ENCODE results near the gene TRMT10B.
"Not testable (repeated sequence)": the region's sequence is repeated elsewhere in the genome, so short reads cannot be mapped to it uniquely, and the experiment has no call there.

Gene TRMT10B

DNA sequence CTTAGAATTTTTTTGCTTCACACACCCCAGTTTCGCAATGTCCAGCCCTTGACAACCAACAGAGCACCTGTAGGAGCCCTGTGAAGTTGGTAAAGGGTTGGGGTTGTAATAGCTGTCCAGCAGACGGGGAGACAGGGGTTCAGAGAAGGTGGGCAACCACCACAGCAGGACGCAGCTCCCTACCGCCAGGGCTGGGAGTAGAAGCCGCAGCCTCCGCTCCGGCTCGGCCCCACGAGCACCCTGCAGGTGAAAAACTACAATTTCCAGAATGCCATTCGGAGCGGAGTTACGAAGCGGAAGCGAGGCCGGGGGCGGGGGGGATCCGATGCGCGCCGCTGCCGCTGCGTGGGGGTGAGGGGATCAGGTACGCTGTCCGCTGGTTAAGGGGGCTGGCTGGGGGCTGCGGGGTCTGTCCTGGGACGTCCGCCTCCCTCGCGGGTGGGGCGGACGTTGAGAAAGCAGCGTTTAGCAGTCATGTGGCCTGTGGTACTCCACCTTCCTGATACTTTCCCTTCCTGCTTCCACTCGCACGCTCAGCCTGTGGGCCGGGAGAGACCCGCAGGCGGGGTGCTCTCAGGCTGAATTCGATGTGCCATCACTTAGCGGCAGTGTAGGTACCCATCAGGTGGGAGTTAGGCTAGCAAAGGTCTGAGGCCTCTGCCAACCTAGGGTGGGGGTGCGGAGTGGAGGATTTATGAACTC is at the start of gene TRMT10B:
TSS of gene TRMT10B (plus strand) at position 317 of the 702 bp plus-strand sequence. CDS start 8,127 bp downstream, outside the sequence.
- peak; percentile 73 for DNase-seq

DNA sequence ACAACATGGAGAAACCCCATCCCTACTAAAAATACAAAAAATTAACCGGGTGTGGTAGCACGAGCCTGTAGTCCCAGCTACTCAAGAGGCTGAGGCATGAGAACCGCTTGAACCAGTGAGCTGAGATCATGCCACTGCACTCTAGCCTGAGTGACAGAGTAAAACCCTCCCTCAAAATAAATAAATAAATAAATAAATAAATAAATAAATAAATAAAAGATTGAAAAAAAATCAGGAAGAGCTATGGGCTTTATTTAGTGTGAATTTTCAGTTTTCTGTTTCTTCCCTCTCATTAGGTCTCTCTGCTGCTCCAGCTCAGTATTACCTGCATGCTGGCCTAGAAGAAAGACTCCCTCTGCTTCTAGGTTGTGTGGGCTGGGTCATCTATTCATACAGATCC is 47.8 kb upstream of the TRMT10B start:
- DNase-seq: no peak

DNA sequence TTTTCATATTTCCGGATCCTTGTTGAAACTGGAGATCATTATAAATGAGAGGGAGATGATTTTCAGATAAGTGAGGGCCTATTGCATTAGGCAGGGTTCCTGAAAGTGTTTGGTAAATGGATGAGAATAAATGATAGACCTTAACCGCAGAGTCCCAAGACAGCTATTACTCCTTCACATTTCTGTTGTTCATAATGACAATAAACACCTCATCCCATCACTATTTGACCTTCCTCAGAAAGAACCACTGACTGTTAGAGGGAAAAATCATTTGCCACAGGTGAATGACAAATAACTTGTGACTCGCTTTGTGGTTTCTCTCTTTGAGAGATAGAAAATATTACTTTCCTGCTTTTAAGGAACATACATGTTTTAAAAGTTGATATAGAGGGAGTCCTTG is 47.3 kb upstream of the TRMT10B start:
- DNase-seq: no peak

GRCh38 chr9:37707748-37708147 is 45.9 kb upstream of the TRMT10B start:
- DNase-seq: no peak

DNA sequence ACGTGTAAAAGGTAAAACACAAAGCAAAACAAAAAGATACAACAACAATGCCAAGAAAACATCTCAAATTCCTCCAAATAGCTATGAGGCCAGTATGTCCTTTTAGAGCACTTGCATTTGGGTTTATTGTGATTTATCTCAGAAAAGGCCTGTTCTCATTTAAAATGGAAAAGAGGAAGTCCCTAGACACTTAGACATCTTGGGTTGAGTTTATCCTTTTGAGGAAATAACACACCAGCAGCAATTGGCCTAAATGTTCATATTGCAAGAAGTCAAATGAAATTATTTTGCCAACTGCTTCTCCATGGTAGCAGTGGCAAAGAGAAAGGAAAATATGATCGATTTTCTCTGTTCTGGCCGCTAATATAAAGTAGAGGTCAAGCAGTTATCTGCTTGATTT is 43.6 kb upstream of the TRMT10B start:
- DNase-seq: no peak

- no peak for DNase-seq
Observed at GRCh38 chr9:37715260-37715659, 38.3 kb upstream of the TRMT10B start.

GRCh38 chr9:37715991-37716505 is 37.6 kb upstream of the TRMT10B start:
- no peak for DNase-seq

DNA sequence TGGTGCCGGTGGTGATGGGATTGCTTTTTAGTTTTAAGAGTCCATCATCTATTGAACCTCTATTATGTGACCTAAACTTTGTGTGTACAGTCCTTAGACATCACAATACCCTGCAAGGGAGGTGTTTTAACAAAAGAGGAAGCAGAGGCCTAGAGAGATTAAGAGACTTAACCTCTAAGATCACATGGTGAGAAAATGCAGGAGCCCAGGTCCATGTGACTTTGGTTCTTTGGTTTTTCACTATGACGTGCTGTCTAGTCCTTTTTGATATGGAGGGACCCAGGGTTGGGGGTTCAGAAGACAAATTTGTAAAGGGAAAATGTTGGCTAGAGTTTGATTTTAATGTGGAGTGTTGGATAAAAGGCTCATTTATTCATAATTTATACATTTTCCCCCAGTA is 34.1 kb upstream of the TRMT10B start:
- no peak for DNase-seq

- DNase-seq: no peak
Observed at GRCh38 chr9:37727013-37727412, 26.6 kb upstream of the TRMT10B start.

DNA sequence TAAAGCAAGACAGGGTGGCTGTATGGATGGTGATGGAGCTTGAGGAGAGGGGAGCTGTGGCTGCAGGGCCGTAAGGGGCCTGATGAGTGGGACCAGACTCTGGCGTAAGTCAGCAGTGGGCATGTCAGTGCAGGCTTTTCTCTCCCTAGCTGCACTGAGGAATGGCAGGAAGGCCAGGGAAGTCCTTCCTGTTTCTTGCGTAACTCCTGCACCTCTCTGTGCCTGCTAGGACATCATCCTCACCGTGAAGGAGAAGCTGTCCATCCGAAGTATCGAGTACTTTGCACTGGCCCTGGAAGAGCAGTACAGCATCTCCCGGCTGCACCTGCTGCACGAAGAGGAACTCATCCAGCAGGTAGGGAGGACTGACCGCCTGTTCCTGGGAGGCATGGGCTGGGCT is 24.1 kb upstream of the TRMT10B start:
- no peak for DNase-seq

DNA sequence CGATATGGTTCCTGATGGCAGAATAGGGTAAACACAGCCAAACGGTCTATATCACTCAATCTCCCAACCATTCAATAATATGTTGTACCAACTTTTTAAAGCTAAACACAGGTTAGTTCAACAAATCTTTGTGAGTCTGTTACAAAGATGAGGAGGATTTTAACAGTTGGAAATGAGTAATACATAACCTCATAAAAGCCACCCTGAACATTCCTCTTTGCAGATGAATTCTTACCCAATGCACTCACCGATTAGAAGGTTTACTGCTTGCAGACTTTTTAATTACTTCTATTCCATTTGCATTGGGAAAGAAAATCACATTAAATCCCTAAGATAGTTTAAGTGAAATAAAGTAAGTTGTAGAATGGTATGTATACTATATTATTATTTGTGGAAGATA is 23.3 kb upstream of the TRMT10B start:
- no peak for DNase-seq

GRCh38 chr9:37730839-37731238 is 22.8 kb upstream of the TRMT10B start:
- DNase-seq: no peak

DNA sequence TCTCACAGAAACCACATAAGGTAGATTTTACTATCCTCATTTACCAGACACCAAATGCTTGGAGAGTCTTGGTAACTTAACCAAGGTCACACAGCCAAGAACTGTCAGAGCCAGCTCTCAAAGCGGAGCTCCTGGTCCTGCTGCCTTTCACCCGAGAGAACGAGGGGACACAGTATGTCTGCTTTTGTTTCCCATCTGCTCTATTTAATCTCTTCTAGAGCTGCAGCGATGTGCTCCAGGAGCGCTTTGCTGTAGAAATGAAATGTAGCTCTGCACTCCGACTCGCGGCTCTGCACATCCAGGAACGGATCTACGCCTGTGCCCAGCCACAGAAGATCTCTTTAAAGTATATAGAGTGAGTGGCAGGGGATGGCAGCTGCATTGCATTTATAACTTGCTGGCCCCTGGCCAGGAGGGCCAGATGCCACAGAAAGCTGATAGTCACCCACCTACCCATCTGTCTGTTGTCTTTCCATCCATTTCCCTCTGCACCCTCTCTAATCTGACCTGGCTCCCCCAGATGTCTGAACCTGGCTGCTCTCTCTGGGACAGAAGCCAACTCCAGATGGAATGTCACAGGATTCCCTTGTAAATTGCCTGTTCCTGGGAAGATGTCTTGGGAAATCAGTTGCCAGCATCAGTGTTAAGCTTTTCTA is 21.4 kb upstream of the TRMT10B start:
- no peak for DNase-seq

GRCh38 chr9:37732952-37733351 is 20.7 kb upstream of the TRMT10B start:
- no peak for DNase-seq

DNA sequence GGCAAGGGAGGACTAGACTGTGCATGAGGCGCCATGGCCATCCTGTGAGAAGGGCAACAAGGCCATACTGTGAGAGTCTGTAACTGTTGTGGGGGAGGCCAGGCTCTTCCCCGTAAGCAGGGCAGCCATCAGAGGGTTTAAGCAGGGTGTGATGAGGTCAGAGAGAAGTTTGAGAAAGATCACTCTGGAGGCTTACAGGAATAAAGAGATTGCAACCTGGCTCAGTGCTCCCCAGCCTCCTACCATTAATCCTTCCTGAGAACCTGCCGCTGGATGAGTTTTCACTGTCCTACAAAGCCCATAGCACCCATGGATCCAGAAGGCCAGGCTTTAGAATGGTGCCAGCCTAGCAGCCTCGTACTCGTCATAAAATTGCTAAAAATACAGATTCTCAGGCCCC is 14.4 kb upstream of the TRMT10B start:
- no peak for DNase-seq

- DNase-seq: no peak
Observed at GRCh38 chr9:37740128-37740527, 13.5 kb upstream of the TRMT10B start.

DNA sequence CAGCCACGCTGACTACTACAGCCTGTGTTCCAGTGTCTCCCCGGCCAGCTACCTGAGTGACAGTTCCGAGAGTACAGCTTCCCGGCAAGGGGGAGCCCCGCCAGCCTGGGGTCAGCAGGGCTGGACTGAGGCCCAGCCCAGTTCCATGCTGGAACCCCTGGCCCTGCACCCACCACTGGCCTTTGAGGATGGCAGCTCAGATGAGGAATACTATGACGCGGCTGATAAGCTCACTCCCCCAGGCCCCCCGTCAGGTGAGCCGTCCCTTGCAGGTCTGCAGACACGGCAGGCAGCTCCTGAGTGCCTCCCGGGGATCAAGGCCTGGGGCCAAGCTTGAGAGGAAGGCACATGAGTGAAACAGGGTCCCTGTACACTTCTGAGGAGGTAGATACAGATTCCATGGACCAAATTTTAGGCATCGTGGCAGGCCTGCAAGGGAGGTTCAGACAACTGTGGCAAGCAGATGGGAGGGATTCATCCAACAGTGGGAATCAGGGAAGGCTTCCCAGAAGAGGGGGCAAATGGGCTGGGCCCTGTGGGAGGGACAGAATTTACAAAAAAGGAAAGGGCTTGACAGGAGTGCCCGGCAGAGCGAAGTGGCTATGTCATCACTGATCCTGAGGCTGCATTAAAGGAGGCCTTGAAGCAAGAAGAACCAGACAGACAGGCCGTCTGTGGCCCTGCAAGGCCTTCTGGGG is 12.8 kb upstream of the TRMT10B start:
- DNase-seq: no peak

GRCh38 chr9:37745970-37746369 is 7.6 kb upstream of the TRMT10B start:
- DNase-seq: no peak

DNA sequence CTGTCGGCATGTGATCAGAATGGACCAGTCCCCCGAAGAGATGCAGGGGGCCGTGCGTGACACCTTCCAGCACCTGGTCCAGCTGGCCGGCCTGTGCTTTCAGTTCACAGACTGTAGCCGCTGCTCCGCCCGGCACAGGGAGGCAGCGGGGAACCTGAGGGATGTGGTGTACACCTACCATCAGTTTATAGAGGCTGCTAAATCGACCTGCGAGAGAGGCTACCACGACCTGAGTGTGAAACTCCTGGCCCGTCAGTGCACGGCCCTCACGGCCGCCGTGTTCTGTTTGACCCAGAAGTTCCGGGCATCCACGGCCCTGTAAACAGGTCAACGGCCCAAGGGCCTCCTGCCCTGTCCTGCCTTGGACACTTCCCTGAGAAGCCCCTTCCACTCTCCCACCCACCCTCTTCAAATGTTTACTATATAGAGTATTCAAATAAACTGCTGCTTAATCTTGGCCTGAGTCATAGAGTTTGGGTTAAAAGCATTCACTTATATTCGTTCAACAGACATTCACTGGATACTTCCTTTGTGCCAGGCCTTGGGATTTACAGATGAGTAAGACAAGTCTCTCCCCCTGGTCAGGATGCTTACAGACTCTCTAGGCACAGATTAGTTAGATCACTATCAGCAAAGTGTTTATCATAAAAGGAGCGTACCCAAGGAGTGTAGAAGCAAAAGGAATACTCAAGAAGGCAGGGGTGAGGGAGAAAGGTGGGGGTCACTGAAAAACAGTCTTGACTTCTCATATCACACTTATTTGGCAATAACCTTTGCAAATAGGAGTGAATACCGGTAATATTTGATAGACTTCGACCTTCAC is 6.9 kb upstream of the TRMT10B start:
- DNase-seq: no peak

DNA sequence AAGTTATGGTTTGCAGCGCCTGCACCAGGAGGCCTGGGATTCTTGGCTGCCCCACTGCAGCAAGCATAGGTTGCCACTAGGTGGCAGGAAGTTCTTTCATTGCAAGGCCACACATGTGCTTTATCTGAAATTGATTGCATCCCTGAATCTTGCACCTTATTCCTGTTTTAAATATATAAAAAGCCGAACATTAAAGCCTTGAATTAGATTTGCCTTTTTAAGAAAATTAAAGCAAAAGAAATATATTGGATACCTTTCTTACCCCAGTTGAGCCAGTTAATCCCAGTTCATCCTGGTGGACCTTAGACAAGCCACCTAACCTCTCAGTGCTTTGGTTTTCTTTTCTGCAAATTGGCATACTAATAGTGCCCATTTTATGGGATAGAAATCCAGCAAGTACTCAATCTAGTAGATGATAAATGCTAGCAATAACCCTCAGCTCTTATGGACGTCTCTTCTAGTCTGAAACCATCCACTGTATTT is 6.3 kb upstream of the TRMT10B start:
- DNase-seq: peak; percentile 58

DNA sequence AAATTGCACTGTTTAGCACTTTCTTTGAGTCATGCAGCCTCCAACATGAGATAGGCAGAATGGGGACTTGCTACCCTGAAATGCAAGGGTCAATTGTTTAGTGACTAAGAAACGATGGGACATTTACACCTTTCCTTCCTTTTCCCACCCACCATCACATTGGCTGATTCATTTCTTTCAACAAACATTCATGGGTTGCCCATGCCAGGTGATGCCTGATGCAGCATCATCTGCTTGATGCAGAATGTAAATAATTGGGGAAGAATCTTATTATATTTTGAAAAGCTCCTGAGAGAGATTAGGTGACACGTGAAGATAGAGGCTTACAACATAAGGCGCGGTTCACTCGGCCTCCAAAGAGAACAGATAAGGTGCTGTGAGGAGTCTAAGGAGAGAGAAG is 4.5 kb upstream of the TRMT10B start:
- DNase-seq: no peak

- DNase-seq: no peak
Observed at GRCh38 chr9:37751186-37751585, 2.4 kb upstream of the TRMT10B start.

GRCh38 chr9:37751704-37752103 is 1.9 kb upstream of the TRMT10B start:
- DNase-seq: not testable (repeated sequence)

Data from CD4-positive, alpha-beta T cell treated with Interleukin-21 for 1 hour (primary cell).